Sigmoid colon (tissue), 7 donors: ENCODE measurements around the gene MGST2. TPM values are rescaled to one million over a fixed set of nuclear protein-coding genes. Genes with fewer than 3 reads are reported as not detected.

ENCODE experiments used
- DNase-seq: peaks from one replicate; pipeline ENCODE4 v3.0.0-alpha.2; 2019
- H3K27ac ChIP-seq, 4 donors: fragments of 200-600 bp; sonication (generic); one replicate each; pipeline ENCODE4 v1.5.1; 2016 to 2019; ENCODE audit warnings: mild to moderate bottlenecking in 1 of 4
- H3K27me3 ChIP-seq, 3 donors: fragments of 200-600 bp; sonication (generic); one replicate each; pipeline ENCODE4 v1.5.1; 2019; ENCODE audit warnings: mild to moderate bottlenecking in 1 of 3
- H3K36me3 ChIP-seq, 4 donors: fragments of 200-600 bp; sonication (generic); one replicate each; pipeline ENCODE4 v1.5.1; 2016 to 2019
- H3K4me1 ChIP-seq, 4 donors: fragments of 200-600 bp; sonication (generic); one replicate each; pipeline ENCODE4 v1.5.1; 2017 to 2019
- H3K4me3 ChIP-seq, 4 donors: fragments of 200-600 bp; sonication (generic); one replicate each; pipeline ENCODE4 v1.5.1; 2017 to 2019; ENCODE audit warnings: mild to moderate bottlenecking in 2 of 4, moderate library complexity in 1 of 4
- H3K9me3 ChIP-seq, 4 donors: fragments of 200-600 bp in 3 of 4; sonication (generic) in 3 of 4; one replicate each; pipeline versions ENCODE4 v1.5.1 to v1.6.1; 2013 to 2019
- EP300 ChIP-seq, 4 donors: sonication (generic); formaldehyde crosslinking; IDR thresholded peaks; one replicate each; pipeline ENCODE4 v1.6.1; 2017; ENCODE audit warnings: antibody characterized with exemption in 4 of 4
- POLR2A ChIP-seq, 2 donors: fragments of 450-650 bp; IDR thresholded peaks; one replicate each; pipeline ENCODE4 v1.6.1; 2016; ENCODE audit warnings: antibody characterized with exemption in 2 of 2, mild to moderate bottlenecking in 2 of 2, moderate library complexity in 2 of 2
- POLR2AphosphoS5 ChIP-seq, 4 donors: sonication (generic); formaldehyde crosslinking; IDR thresholded peaks; one replicate each; pipeline ENCODE4 v1.6.1; 2017; ENCODE audit warnings: antibody characterized with exemption in 4 of 4
- WGBS, 2 donors: extraction: QIAGEN DNeasy Blood & Tissue Kit; methylation state at CpG; one replicate each; pipeline ENCODE4 v1.1.7; 2013; 5-methylcytosine and 5-hydroxymethylcytosine counted together
- intact Hi-C: fragments of 100-400 bp; cut with DNase I; formaldehyde crosslinking; loops from one replicate; pipeline ENCODE4 v1.15.1; 2023
- polyA plus RNA-seq, 3 donors: library from polyadenylated mRNA; stranded (reverse); fragments of 200-250 nt; gene quantifications; one replicate each; pipeline ENCODE4 v1.2.3, GENCODE V29; 2013
- total RNA-seq, 4 donors: library from RNA; depleted of rRNA; stranded (reverse); fragments of >200 nt; gene quantifications; one replicate each; pipeline ENCODE4 v1.1.0, GENCODE V29; 2016
- TF ChIP-seq, protein P1 (sequence below), 4 experiments: fragments of 450-650 bp in 3 of 4; fragments of 200-600 bp in 1 of 4; IDR thresholded peaks; one replicate each; pipeline ENCODE4 v1.5.1; 2016 to 2019; ENCODE audit warnings: antibody characterized with exemption in 4 of 4, mild to moderate bottlenecking in 3 of 4, moderate library complexity in 2 of 4
- donor health status: healthy with polysubstance abuse.
- donor health status: Bipolar disorder and iron deficiency.
- donor health status: healthy.

MGST2 gene
- total and polyA plus RNA-seq, 7 donors: 30.8 to 143 (median 48.2) TPM

DNA sequence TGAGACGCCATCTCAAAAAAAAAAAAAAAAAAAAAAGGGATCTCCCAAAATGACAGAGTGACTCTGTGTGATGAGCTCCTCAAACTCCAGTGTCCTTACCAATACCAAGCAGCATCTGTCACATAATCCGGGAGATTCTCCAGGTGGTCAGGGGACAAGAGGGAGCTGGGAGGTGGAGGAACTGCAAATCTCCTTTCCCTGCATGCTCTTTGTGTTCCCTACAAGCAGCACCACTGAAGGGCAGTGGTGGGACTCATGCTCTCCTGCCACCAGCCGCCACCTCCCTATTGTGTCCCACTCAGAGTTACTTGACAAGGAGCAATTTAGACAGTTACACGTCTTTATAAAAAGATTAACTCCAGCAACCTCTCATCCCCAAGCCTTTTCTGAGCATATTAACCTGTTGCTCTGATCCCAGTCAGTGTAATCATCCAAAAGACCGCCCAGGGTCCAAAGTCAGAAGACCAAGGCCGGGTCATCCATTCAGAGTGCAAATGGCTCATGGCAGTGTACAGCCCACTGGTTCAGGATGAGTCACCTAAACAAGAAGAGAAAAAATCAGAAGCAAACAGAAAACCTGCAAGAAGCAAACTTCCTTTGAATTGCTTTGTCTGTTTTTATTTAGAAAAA is 23.6 kb downstream of the MGST2 start:
- H3K4me1 ChIP-seq: peaks cover 0 to 18% (median 3%) of the 10 kb centered on the region in 4 donors
- no peaks in the 10 kb centered on the region for H3K27me3 ChIP-seq
- peaks cover 0 to 13% (median 2%) of the 10 kb centered on the region in 4 donors for H3K36me3 ChIP-seq
- H3K4me3 ChIP-seq: no peak overlapping the region
- no peak overlapping the region for H3K27ac ChIP-seq
- WGBS, 2 donors: 82 to 95% methylated on average over 6 of the region's 6 CpGs
- no peaks in the 10 kb centered on the region for H3K9me3 ChIP-seq
- TF ChIP-seq POLR2AphosphoS5 (IDR thresholded peaks at IDR 0.05): no peak
- TF ChIP-seq EP300 (IDR thresholded peaks at IDR 0.05): no peak
- TF ChIP-seq, protein P1, sequence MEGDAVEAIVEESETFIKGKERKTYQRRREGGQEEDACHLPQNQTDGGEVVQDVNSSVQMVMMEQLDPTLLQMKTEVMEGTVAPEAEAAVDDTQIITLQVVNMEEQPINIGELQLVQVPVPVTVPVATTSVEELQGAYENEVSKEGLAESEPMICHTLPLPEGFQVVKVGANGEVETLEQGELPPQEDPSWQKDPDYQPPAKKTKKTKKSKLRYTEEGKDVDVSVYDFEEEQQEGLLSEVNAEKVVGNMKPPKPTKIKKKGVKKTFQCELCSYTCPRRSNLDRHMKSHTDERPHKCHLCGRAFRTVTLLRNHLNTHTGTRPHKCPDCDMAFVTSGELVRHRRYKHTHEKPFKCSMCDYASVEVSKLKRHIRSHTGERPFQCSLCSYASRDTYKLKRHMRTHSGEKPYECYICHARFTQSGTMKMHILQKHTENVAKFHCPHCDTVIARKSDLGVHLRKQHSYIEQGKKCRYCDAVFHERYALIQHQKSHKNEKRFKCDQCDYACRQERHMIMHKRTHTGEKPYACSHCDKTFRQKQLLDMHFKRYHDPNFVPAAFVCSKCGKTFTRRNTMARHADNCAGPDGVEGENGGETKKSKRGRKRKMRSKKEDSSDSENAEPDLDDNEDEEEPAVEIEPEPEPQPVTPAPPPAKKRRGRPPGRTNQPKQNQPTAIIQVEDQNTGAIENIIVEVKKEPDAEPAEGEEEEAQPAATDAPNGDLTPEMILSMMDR (IDR thresholded peaks at IDR 0.05): no peak
- TF ChIP-seq POLR2A (IDR thresholded peaks at IDR 0.05): no peak
- intact Hi-C loops: no loop called here
- no peak for DNase-seq

DNA sequence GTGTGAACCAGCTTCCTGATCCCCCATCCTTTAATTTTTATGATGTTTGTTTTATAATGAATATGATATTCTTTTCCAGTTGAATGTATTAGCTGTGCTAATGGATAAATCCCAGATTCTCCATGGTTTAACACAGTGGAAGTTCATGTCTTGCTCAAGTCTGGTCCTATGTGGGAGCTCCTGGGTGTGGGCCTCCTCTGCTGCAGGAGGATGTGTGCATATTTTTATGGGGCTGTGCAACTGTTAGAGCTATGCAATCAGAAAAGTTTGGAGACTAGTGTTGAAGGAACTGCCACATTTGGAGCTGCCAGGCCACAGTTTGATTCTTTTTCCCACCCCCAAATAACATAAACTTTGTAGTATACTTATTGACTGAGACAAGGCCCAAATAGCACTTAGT is 24.8 kb downstream of the MGST2 start:
- H3K36me3 ChIP-seq: peaks cover 0 to 7% (median 3%) of the 10 kb centered on the region in 4 donors
- DNase-seq: no peak
- no peak overlapping the region for H3K27ac ChIP-seq
- TF ChIP-seq, protein P1 (IDR thresholded peaks at IDR 0.05): no peak
- TF ChIP-seq POLR2AphosphoS5 (IDR thresholded peaks at IDR 0.05): no peak
- TF ChIP-seq EP300 (IDR thresholded peaks at IDR 0.05): no peak
- no peak for TF ChIP-seq POLR2A (IDR thresholded peaks at IDR 0.05)
- no peaks in the 10 kb centered on the region for H3K9me3 ChIP-seq
- no peaks in the 10 kb centered on the region for H3K27me3 ChIP-seq
- H3K4me3 ChIP-seq: no peak overlapping the region
- peaks cover 0 to 18% (median 3%) of the 10 kb centered on the region in 4 donors for H3K4me1 ChIP-seq
- intact Hi-C loops: no loop called here

DNA sequence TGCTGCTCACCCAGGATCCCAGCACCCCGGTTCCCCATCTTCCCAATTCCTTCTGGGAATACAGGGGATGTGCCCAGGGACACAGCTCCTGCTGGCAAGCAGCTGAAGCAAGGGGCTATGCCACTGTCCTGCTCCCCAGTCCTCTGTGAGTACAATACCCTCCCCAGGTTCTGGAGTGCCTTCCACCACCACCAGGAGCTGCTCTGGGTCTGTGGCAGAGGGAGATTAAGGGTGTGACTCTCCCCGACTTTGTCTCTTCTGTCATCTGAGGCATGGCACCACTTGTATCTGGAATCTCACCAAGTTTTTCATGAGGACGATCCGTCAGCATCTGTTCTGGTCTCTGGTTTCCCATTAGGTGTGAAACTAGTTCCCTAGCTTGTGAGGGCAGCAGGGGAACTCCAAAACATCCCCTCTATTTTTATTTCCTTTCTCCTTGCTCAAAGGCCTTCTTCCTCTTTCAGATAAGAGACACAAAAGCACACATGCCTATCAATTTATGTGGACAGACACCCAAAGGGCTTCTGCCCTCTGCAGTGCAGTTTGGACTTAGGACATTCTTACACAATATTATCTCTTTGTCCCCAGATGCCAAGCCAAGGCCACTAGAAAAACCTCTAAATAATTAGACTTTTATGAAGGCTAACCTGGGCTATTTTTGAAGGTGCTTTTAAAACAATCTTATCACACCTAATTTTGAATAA is 26.8 kb downstream of the MGST2 start:
- Histone ChIP-seq H3K27me3 (no peaks in the 10 kb centered on the region), H3K9me3 (peaks cover 0 to 3% (median 0%) of the 10 kb centered on the region in 4 donors), H3K4me1 (no peaks in the 10 kb centered on the region), H3K4me3 (no peak overlapping the region), H3K36me3 (peaks cover 0 to 27% (median 4%) of the 10 kb centered on the region in 4 donors), H3K27ac (no peak overlapping the region)
- intact Hi-C loops: no loop called here
- TF ChIP-seq, protein P1 (IDR thresholded peaks at IDR 0.05): no peak
- no peak for TF ChIP-seq POLR2A (IDR thresholded peaks at IDR 0.05)
- TF ChIP-seq POLR2AphosphoS5 (IDR thresholded peaks at IDR 0.05): no peak
- no peak for TF ChIP-seq EP300 (IDR thresholded peaks at IDR 0.05)
- DNase-seq: no peak
- WGBS, 2 donors: 48 to 52% methylated on average over 4 of the region's 4 CpGs

DNA sequence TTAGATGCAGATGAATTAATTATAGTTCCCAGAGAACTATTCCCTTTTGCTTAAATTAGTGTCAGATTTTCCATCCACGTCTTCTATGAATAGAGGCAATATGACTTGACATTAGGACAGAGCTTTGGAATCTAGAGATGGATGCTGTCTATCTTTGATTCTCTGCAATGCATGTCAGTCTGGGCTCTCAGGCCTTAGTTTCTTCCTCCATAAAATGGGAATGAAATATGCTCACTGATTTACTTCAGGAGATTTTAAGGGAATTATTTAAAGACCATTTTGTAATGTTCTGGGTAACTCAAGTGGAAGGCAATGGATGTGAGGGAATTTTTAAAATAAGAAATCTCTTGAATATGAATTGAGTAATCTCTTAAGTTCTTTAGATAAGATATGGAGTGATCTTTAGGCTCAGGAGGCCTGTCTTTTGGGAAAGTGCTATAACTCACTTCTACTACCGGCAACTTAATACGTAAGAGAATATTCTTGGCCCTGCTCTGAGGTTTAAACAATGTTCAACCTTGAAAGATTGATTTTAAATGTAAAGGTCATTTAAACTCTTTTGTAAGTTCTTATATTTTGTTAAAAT is 29.0 kb downstream of the MGST2 start:
- DNase-seq: no peak
- TF ChIP-seq POLR2A (IDR thresholded peaks at IDR 0.05) (no peak), POLR2AphosphoS5 (IDR thresholded peaks at IDR 0.05) (no peak), EP300 (IDR thresholded peaks at IDR 0.05) (no peak)
- TF ChIP-seq, protein P1 (IDR thresholded peaks at IDR 0.05): no peak
- intact Hi-C loops: no loop called here
- Histone ChIP-seq H3K4me3 (no peak overlapping the region), H3K27ac (no peak overlapping the region), H3K27me3 (no peaks in the 10 kb centered on the region), H3K9me3 (peaks cover 0 to 3% (median 0%) of the 10 kb centered on the region in 4 donors), H3K4me1 (no peaks in the 10 kb centered on the region), H3K36me3 (peaks cover 0 to 28% (median 1%) of the 10 kb centered on the region in 4 donors)
- WGBS, 2 donors: 96 to 97% methylated on average over 3 of the region's 3 CpGs
